HCT116 (cell line): Measurements from ENCODE around the gene UXT.

Source experiments
- ATF3 ChIP-seq: IDR thresholded peaks from 2 replicates; pipeline ENCODE4 v1.6.1; 2012
- CBX3 ChIP-seq: IDR thresholded peaks from 2 replicates; pipeline ENCODE4 v1.6.1; 2012; ENCODE audit warnings: low read depth
- CTCF ChIP-seq, 3 experiments: fragments of 200-600 bp in 1 of 3; sonication (generic) in 1 of 3; IDR thresholded peaks in 2 of 3; conservative IDR thresholded peaks in 1 of 3; 2 replicates each; pipeline ENCODE4 v1.5.1; 2012 to 2017; ENCODE audit warnings: low read depth in 2 of 3, low read length in 2 of 3, antibody characterized with exemption in 1 of 3, borderline replicate concordance in 1 of 3, control low read depth in 1 of 3, mild to moderate bottlenecking in 1 of 3, mixed read lengths in 1 of 3, mixed run types in 1 of 3, moderate library complexity in 1 of 3; ENCODE audit not compliant: insufficient read depth in 1 of 3
- ELF1 ChIP-seq: IDR thresholded peaks from 2 replicates; pipeline ENCODE4 v1.6.1; 2012; ENCODE audit warnings: low read depth, borderline replicate concordance
- EZH2 ChIP-seq: fragments of 200-600 bp; sonication (generic); IDR thresholded peaks from 2 replicates; pipeline ENCODE4 v1.6.1; 2017; ENCODE audit warnings: antibody characterized with exemption, mixed run types
- FOSL1 ChIP-seq: IDR thresholded peaks from 2 replicates; pipeline ENCODE4 v1.6.1; 2012; ENCODE audit warnings: low read depth
- MAX ChIP-seq: IDR thresholded peaks from 2 replicates; pipeline ENCODE4 v1.6.1; 2012
- POLR2A ChIP-seq: IDR thresholded peaks from 2 replicates; pipeline ENCODE4 v1.7.0; 2011; ENCODE audit warnings: borderline replicate concordance; ENCODE audit not compliant: insufficient read depth, insufficient read length; ENCODE audit errors: extremely low read depth
- POLR2AphosphoS5 ChIP-seq: IDR thresholded peaks from 2 replicates; pipeline ENCODE4 v1.6.1; 2011; ENCODE audit warnings: mild to moderate bottlenecking, low read depth, low read length, moderate library complexity
- REST ChIP-seq: IDR thresholded peaks from 2 replicates; pipeline ENCODE4 v1.6.1; 2012; ENCODE audit warnings: low read depth
- SP1 ChIP-seq: IDR thresholded peaks from 2 replicates; pipeline ENCODE4 v1.6.1; 2012; ENCODE audit warnings: low read depth
- TCF7L2 ChIP-seq: IDR thresholded peaks from 2 replicates; pipeline ENCODE4 v1.7.0; 2011; ENCODE audit warnings: borderline replicate concordance, inconsistent platforms; ENCODE audit not compliant: insufficient read depth, insufficient read length; ENCODE audit errors: extremely low read depth
- ZNF274 ChIP-seq: fragments of 200-500 bp; sonication (Bioruptor generic); IDR thresholded peaks from 2 replicates; pipeline ENCODE4 v1.6.1; 2014; ENCODE audit warnings: mild to moderate bottlenecking, low read depth, low read length, inconsistent platforms

- TF ChIP-seq CTCF (IDR thresholded peaks at IDR 0.05 in 2 of 3, conservative IDR thresholded peaks at IDR 0.05 in 1 of 3; ENCODE audit: borderline replicate concordance in 1 of 3, insufficient read depth in 1 of 3, low read depth in 2 of 3, low read length in 2 of 3) = no peak
- no peak for TF ChIP-seq POLR2A
- no peak for TF ChIP-seq FOSL1
- no peak for TF ChIP-seq ELF1
- TF ChIP-seq EZH2 = no peak
- TF ChIP-seq ZNF274 = no peak
- TF ChIP-seq ATF3 = no peak
- no peak for TF ChIP-seq POLR2AphosphoS5
- TF ChIP-seq MAX = no peak
- TF ChIP-seq TCF7L2 = no peak
- TF ChIP-seq REST = no peak
- TF ChIP-seq CBX3 = no peak
- no peak for TF ChIP-seq SP1
Observed at GRCh38 chrX:47608130-47608810, 50.7 kb downstream of the UXT start.
